Left cardiac atrium (tissue), 4 donors: ENCODE data around the gene CIPC. TPM values are rescaled to one million over a fixed set of nuclear protein-coding genes. Genes with fewer than 3 reads are reported as not detected.

Source experiments
- ATAC-seq, 2 donors: fragments of 200-7000 bp; cut with Tn5 transposase; one replicate each; pipeline ENCODE4 v1.9.1; 2020; ENCODE audit warnings: mild to moderate bottlenecking in 2 of 2, moderate library complexity in 2 of 2
- DNase-seq: peaks from one replicate; pipeline ENCODE4 v3.0.0-alpha.2; 2020
- intact Hi-C, 2 donors: fragments of 100-400 bp; cut with DNase I; formaldehyde crosslinking; loops; one replicate each; pipeline versions ENCODE4 v1.14.1 to v1.15.1; 2022 to 2023
- total RNA-seq, 2 donors: library from RNA; stranded (reverse); fragmentation: NEBNext Ultra II Directional; extraction: Animal tissue kit (Norgen Biotek cat#: 25700); gene quantifications; one replicate each; pipeline ENCODE4 v1.2.1, GENCODE V29; 2021
- donor health status: DM: no; HTN: yes; CAD: no.
- donor health status: DM: no; HTN: yes; CAD: no; lungs with severe emphysema.
- donor health status: DM: yes; HTN: yes; CAD: no.
- donor health status: Dilated cardiomyopathy.

CIPC gene
- total RNA-seq, 2 donors from 2014 or later: 56.2 to 57.6 TPM

DNA sequence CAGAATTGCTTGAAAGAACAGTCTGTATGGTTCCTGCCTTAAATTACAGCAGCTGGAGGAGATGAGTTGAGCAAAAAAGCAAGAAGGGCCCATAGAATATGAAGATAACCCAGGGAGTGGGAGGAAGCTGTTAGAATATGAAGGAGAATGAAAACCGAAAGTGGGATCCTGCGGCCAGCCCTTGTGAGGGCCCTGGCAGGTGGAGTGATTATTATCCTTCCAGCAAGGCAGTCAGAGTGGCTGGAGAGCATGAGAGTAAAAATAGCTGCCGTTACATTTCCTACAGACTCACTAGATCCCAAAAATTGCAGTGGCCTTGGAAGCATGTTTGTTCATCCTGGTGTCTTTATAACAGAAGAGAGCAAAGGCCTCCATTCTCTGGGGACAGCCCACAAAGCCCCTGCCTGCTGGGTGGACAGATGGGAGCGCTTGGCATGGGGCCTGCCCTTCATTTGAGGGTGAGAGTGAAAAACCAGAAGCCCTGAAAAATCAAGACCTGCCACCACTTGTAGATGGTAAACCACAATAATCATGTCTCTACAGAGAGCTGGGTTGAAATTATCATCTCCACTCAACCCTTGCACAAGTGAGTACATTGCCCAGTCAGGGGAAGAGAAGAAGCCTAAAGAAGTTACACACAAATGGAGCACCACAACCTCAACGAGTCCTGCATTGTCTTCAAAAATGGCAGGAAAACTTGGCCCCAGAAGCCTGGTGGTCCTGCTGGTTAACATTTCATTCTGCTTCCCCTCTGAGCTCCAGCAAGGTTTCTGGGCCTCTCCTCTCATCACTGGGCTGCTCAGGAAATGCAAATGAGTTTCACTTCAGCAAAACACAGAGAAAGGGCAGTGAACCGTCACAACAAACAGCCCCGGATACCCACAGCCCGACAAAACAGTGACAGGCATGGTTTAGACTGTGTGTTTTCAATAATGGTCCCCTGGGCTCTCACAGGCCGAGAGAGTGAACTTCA is 23.0 kb downstream of the CIPC start:
- no peak for DNase-seq

DNA sequence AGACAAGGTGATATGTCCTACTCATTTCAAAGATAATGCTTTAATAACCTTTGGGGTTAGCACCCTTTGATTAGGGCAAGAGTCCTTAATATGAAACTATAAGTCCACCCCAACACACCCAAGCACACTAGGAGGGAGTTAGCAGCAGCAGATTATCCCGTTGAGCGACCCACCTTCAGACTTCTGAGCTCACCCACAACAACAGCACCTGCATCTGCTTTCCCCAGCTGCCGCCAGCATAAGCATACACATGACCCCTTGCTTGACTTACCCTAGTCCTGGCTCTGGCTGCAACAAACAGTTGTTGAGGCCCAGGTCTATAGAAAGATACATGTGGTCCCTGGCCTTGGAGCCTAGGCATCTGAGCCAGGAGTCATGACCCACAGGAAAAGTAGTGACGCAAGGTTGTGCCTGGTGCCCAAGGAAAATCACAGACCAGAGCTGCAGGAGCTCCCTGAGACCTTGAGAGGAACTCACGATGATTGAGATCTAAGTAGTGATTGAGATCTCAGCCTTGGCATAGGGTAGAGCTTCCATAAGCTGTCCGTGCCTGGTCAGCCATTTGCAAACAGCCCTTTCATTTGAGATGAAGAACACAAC is 24.6 kb downstream of the CIPC start:
- intact Hi-C loops: loop anchor here in 1 of 2 donors (10.0 kb wide), 1 partner anchor 282 kb away; no protein-coding TSS in a partner anchor
- ATAC-seq (no peak), DNase-seq (no peak)

More for the DNA sequence above, 23.0 kb downstream of the CIPC start:
- intact Hi-C loops: loop anchor here in 1 of 2 donors (10.0 kb wide), 1 partner anchor 284 kb away; no protein-coding TSS in a partner anchor
- peak; percentile 35 to 48 for ATAC-seq

GRCh38 chr14:77123381-77124325 is 25.6 kb downstream of the CIPC start:
- DNase-seq: no peak
- ATAC-seq: peak; percentile 48 to 75
- intact Hi-C loops: loop anchor here in 1 of 2 donors (10.0 kb wide), 1 partner anchor 281 kb away; no protein-coding TSS in a partner anchor

DNA sequence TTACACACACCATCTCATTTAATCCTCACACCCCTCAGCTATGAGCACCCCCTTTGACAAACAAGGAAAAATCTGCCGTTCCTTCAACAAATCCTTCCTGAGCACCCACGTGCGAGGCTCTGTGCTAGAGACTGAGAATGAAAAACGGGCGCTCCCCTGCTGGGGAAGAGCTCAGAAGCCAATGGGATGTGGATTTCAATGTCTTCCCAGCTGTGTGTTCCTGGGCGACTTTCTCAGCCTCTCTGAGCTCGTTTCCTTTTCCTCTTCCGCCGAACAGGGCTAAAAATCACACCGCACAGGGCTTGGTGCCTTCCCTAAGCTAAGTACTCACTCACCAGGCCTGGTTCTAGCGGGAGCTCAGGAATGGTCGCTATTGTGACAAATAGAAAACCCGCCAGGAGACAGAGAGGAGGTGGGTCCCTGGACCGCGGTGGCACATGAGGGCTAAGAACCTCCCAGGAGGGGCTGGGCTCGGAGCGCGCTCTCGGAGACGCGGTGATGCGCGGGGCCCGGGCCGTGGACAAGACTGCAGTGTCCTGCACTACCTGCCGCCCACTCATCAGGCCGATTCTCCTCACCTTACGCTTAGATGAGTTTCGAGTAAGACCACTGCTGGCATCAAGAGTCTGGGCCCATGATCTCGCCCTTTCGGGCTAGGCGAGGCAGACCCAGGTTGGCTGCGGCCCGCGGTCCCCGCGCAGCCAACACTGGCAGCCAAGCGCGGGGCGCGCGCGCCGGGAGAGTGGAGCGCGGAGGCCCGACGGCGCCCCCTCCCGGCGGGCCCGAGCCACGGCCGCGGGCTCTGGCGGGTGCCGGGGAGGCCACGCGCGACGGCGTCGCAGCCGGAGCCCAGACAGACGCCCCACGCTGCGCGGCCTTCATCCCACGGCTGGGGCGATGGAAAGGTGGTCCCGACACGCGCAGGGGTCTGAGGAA is 26.6 kb downstream of the CIPC start:
- ATAC-seq (peak; percentile 78 to 85), DNase-seq (peak; percentile 60)
- intact Hi-C loops: loop anchor here in 1 of 2 donors (10.0 kb wide), 1 partner anchor 280 kb away; no protein-coding TSS in a partner anchor

DNA sequence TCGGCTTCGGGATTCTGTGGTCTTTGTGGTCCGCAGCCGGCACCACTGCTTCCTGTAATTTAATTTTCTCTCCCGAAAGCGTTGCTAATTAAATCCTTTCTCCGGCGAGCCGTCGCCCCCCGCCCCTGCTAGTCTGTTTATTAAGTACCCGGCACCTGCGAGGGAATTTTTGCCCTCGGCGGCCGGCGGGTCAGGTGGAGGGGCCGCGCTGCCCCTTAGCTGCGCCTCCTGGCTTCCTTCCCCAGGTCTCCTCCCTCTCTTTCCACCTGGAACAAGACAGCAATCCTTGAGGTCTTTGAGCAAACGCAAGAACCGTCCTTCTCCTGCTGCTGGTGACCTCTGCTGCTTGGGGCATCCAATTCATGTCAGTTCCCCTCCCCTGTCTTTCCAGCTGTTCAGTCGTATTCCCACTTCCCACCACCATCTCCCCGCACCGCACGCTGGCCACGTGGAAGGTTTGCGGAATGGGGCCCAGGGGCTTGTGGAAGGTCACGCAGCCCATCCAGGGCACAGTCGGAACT is 27.3 kb downstream of the CIPC start:
- ATAC-seq (no peak), DNase-seq (no peak)
- intact Hi-C loops: loop anchor here in 1 of 2 donors (10.0 kb wide), 1 partner anchor 279 kb away; no protein-coding TSS in a partner anchor

- ATAC-seq: no peak
- intact Hi-C loops: loop anchor here in 1 of 2 donors (10.0 kb wide), 1 partner anchor 279 kb away; no protein-coding TSS in a partner anchor
- DNase-seq: no peak
These were observed 27.8 kb downstream of the CIPC start for GRCh38 chr14:77125823-77126325.

- no peak for DNase-seq
- no peak for ATAC-seq
These were observed 28.5 kb downstream of the CIPC start for GRCh38 chr14:77126461-77126990.

GRCh38 chr14:77128414-77128891 is 30.4 kb downstream of the CIPC start:
- intact Hi-C loops: loop anchor here in 1 of 2 donors (10.0 kb wide), 1 partner anchor 276 kb away; no protein-coding TSS in a partner anchor
- ATAC-seq: peak in 1 of 2 donors; percentile 10
- DNase-seq: no peak

More at GRCh38 chr14:77126461-77126990, 28.5 kb downstream of the CIPC start:
- intact Hi-C loops: loop anchor here in 1 of 2 donors (10.0 kb wide), 1 partner anchor 278 kb away; no protein-coding TSS in a partner anchor

DNA sequence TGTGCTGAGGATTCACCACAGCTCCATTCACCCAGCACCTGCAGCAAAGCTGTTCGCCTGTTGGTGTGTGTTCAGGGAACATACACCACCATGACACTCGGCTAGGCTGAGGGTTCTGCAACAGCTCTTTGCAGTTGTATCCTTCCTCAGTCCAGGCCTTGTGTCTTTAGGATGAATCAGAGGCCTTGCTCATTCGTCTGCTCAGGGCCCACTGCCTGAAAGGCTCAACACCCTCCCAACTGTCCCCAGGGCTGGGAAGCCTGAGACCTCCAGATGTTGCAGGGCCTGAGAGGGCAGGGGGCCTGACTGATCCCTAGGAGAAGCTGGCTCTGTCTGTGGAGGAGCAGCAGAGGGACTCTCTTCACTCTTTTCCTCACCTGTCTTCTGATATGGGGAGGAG is 32.3 kb downstream of the CIPC start:
- DNase-seq (no peak), ATAC-seq (no peak)
- intact Hi-C loops: no loop called here

DNA sequence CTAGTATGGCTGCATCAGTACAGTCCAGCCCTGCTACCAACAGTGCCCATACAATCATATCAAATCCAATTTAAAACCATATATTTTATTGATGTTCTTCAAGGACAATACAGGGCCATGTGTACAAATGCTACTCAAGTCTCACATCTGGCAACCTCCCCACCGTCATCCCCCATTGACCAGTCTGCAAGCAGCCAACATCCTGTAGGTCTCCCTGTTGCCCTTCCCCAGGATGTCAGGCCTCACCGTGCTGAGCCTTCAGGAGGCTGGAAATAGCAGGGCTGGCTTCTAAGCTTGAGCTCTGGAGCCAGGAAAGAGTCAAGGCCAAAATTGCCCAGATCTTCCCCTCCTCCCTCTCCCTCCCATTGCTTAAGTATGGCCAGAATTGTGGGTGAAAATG is 33.1 kb downstream of the CIPC start:
- intact Hi-C loops: no loop called here
- ATAC-seq (no peak), DNase-seq (no peak)

DNA sequence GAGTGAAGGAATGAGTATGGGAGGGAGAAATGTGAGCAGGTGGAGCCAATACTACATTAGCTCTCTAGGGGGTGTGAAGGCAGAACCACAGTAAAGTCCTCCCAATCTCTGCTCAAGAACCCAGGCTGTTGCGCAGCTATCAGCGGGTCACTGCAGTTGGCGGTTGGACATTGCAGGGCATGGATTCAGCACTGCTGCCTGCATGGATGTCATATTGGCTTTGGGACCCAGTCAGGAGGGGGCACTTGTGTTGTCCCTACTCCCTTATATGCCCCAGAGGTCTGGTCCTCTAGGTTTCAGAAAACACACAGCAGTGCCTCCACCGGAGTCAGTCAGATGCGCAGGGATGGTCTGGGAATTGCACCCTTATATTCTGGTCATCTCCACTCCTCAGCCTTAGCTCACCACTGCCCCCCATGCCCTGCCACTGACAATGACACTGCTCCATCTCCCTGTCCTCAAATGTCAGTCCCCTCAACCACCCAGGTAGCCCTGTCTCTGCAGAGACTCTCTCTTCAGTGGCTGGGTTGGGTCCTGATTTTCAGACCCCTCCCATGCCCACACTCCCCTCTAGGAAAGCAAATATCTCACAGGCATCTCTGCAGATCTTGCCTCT is 33.9 kb downstream of the CIPC start:
- no peak for ATAC-seq
- intact Hi-C loops: no loop called here

DNA sequence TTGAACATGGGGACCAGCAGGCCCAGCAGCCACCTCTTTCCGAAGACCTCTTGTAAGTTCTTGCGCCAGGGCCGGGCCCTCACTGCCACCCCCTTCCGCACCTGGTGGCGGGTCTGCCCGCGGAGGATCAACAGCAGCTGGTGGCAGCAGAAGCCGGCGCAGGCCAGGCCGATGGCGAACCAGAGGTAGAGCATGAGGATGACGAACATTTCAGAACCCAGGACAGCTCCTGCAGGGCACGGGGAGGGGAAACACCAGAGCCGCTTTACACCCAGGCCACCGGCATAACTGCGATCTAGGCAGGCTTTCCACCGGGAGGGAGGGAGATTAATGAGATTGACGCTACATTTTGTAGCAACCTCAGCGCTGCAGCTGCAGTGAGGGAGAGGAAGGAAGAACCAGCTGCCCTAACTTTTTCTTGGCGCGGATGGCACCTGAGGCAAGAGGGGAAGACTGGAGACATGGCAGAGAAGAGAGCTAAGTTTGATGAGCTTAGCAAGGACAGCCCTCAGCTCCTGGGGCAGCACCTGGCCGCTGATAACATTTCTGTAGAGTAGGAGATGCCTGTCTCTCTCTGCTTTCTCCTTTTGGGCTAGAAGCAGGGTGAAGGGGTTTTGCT is 35.8 kb downstream of the CIPC start:
- intact Hi-C loops: no loop called here

More for the DNA sequence above, 33.9 kb downstream of the CIPC start:
- no peak for DNase-seq

GRCh38 chr14:77139022-77139421 is 41.0 kb downstream of the CIPC start:
- ATAC-seq (no peak), DNase-seq (no peak)
- intact Hi-C loops: no loop called here

More for the DNA sequence above, 35.8 kb downstream of the CIPC start:
- peak; percentile 83 to 93 for ATAC-seq
- DNase-seq: peak; percentile 62

DNA sequence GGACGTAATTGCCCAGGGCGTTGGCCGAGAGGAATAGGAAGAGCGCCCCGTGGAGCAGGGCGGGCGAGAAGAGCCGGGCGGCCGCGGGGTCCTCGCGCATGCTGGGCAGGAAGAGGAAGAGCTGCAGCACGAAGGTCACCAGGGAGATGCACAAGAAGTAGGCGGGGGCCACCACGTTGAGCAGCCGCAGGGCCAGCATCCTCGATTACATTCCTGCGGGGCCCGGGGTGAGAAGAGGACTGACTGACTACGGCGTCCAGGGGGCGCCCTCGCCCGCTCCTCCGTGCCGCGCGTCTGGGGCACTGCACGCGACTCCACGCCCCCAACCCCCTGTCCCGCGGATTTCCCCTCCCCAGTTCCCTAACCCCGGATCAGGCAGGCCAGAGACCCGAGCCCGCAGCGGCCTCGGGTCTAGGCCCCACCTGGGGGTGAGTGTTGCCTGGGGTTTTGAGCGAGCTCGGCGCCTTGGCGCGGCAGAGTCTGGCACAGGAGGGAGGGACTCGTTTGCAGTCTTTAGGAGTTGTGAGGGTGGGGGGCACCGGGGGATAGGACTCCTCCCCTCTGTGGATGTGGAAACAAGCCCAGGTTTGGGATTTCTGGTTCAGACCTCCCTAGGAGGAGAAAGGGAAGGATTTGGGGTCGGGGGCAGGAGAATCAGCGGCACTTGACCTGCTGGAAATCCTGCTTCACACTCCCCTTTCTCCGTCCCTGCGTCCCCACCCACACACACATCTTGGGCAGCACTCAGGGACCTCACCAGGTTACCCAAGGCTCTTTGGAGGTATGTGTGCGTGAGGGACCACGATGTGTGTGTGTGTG is 41.7 kb downstream of the CIPC start:
- intact Hi-C loops: no loop called here
- ATAC-seq (peak in 1 of 2 donors; percentile 20), DNase-seq (no peak)
